Pancreas (tissue), 10 donors: ENCODE results near the gene SURF2. TPM values are rescaled to one million over a fixed set of nuclear protein-coding genes. Genes with fewer than 3 reads are reported as not detected.

ENCODE experiments used
- ATAC-seq, 4 donors: fragments of 200-7000 bp; cut with Tn5 transposase; one replicate each; pipeline versions ENCODE4 v1.8.0 to v1.9.1; 2020; ENCODE audit warnings: mild to moderate bottlenecking in 4 of 4, moderate library complexity in 4 of 4
- DNase-seq, 6 donors: peaks; one replicate each; pipeline ENCODE4 v3.0.0-alpha.2; 2020
- FAIRE-seq: peaks from 2 replicates; lab custom pipeline; 2012; peaks lifted over from hg19 to GRCh38; lab: Jason Lieb, UNC
- H3K27ac ChIP-seq, 4 donors: fragments of 200-600 bp; sonication (generic); 1 replicate in 3 of 4; 2 replicates in 1 of 4; pipeline versions ENCODE4 v1.5.0 to v1.8.0; 2020
- H3K27me3 ChIP-seq, 4 donors: fragments of 200-600 bp; one replicate each; pipeline ENCODE4 v1.8.0; 2021
- H3K36me3 ChIP-seq, 3 donors: fragments of 200-600 bp; sonication (generic) in 1 of 3; one replicate each; pipeline versions ENCODE4 v1.5.0 to v1.8.0; 2020 to 2021
- H3K4me1 ChIP-seq, 3 donors: fragments of 200-600 bp; one replicate each; pipeline ENCODE4 v1.8.0; 2021
- H3K4me3 ChIP-seq, 4 donors: fragments of 200-600 bp; sonication (generic) in 2 of 4; one replicate each; pipeline versions ENCODE4 v1.5.0 to v1.8.0; 2020 to 2021
- H3K9me3 ChIP-seq, 4 donors: fragments of 200-600 bp; one replicate each; pipeline ENCODE4 v1.8.0; 2021
- WGBS, 2 donors: extraction: QIAGEN DNeasy Blood & Tissue Kit; methylation state at CpG; one replicate each; pipeline ENCODE4 v1.1.7; 2013; 5-methylcytosine and 5-hydroxymethylcytosine counted together
- intact Hi-C, 3 donors: fragments of 100-400 bp; cut with DNase I; formaldehyde crosslinking; loops; one replicate each; pipeline versions ENCODE4 v1.11.1 to v1.14.2; 2022
- polyA plus RNA-seq, 2 donors: library from polyadenylated mRNA; stranded (reverse); fragments of 200-250 nt; gene quantifications; one replicate each; pipeline ENCODE4 v1.2.3, GENCODE V29; 2013
- total RNA-seq, 6 donors: library from RNA; stranded (reverse); fragmentation: NEBNext Ultra II Directional in 4 of 6; extraction: Animal tissue kit (Norgen Biotek cat#: 25700) in 4 of 6; gene quantifications; one replicate each; pipeline versions ENCODE4 v1.2.1 to v1.2.4, GENCODE V29; 2021 to 2023
- TF ChIP-seq, protein P1 (sequence below), 4 donors: fragments of 200-600 bp; sonication (generic) in 3 of 4; IDR thresholded peaks; one replicate each; pipeline versions ENCODE4 v1.5.0 to v1.8.0; 2021; ENCODE audit warnings: antibody characterized with exemption in 4 of 4
- donor health status: healthy with polysubstance abuse.
- donor health status: DM: no; HTN: no; CAD: no; lungs with moderate emphysema.
- donor health status: DM: no; HTN: no; CAD: no.
- donor health status: control.
- donor health status: control.
- donor health status: Bipolar disorder and iron deficiency.
- donor health status: DM: yes; HTN: yes; CAD: no.
- donor health status: DM: no; HTN: no; CAD: no.
- donor health status: DM: no; HTN: no; CAD: no.
- donor health status: DM: yes; HTN: yes; CAD: no.

SURF2 gene
- total and polyA plus RNA-seq, 8 donors, result 7.8 to 52.4 (median 13.2) TPM

- FAIRE-seq (no peak), ATAC-seq (no peak), DNase-seq (no peak)
- Histone ChIP-seq H3K4me1 (peaks cover 7 to 17% (median 17%) of the 10 kb centered on the region in 3 donors), H3K9me3 (no peaks in the 10 kb centered on the region), H3K36me3 (peaks cover 2 to 17% (median 3%) of the 10 kb centered on the region in 3 donors), H3K27me3 (no peaks in the 10 kb centered on the region), H3K4me3 (peak overlapping the region in 2 of 4 donors; percentile 85 to 95), H3K27ac (no peak overlapping the region)
- WGBS, 2 donors, result 74 to 82% methylated on average over 14 of the region's 14 CpGs
- intact Hi-C loops, result loop anchor here in 1 of 3 donors (10.0 kb wide), 1 partner anchor 313 kb away; no protein-coding TSS in a partner anchor
- TF ChIP-seq, protein P1, sequence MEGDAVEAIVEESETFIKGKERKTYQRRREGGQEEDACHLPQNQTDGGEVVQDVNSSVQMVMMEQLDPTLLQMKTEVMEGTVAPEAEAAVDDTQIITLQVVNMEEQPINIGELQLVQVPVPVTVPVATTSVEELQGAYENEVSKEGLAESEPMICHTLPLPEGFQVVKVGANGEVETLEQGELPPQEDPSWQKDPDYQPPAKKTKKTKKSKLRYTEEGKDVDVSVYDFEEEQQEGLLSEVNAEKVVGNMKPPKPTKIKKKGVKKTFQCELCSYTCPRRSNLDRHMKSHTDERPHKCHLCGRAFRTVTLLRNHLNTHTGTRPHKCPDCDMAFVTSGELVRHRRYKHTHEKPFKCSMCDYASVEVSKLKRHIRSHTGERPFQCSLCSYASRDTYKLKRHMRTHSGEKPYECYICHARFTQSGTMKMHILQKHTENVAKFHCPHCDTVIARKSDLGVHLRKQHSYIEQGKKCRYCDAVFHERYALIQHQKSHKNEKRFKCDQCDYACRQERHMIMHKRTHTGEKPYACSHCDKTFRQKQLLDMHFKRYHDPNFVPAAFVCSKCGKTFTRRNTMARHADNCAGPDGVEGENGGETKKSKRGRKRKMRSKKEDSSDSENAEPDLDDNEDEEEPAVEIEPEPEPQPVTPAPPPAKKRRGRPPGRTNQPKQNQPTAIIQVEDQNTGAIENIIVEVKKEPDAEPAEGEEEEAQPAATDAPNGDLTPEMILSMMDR (IDR thresholded peaks at IDR 0.05), result no peak
Observed at GRCh38 chr9:133357656-133358055, 1.3 kb downstream of the SURF2 start.

DNA sequence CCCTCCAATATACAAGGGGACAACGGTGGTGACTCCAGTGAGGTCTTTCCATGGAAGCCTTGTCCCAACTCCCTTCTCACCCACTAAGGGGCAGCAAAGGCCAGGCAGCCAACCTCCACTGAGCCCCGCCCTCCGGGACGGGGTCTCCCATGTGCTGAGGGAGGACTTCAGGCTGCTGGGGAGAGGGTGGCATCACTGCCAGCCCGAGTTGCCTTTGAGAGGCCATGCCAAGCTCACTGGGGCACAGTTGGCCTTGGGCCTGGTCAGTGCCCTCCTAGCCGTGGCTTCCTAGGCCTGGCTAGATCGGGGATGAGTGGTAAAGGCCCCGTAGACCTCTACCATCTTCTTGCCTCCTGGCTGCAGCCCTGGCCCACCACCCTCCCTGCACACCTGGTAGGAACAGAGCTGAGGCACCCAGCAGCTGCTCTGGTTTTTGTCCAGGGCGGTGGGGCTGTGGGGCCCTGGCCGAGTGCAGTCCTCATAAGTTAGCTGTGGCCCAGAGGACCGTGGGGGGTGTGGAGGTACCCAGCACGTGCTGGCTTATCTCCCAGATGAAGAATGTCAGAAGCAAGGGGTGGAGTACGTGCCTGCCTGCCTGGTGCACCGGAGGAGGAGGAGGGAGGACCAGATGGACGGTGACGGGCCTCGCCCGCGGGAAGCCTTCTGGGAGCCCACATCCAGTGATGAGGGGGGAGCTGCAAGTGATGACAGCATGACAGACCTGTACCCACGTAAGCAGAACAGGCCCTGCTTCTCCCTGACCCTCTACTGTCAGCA, 3.2 kb downstream of the SURF2 start:
- Histone ChIP-seq H3K4me3 (no peak overlapping the region), H3K4me1 (peaks cover 7 to 17% (median 17%) of the 10 kb centered on the region in 3 donors), H3K9me3 (no peaks in the 10 kb centered on the region), H3K27me3 (no peaks in the 10 kb centered on the region), H3K36me3 (peaks cover 3 to 29% (median 17%) of the 10 kb centered on the region in 3 donors), H3K27ac (no peak overlapping the region)
- 42 to 49% methylated on average over 20 of the region's 20 CpGs for WGBS, 2 donors
- peak in 2 of 6 donors; percentile 42 to 62 for DNase-seq
- FAIRE-seq, result no peak
- intact Hi-C loops, result loop anchor here in 1 of 3 donors (10.0 kb wide), 1 partner anchor 315 kb away; no protein-coding TSS in a partner anchor
- peak in 2 of 4 donors; percentile 14 to 22 for ATAC-seq
- TF ChIP-seq, protein P1 (IDR thresholded peaks at IDR 0.05), result peak in 1 of 4 donors; percentile 10

DNA sequence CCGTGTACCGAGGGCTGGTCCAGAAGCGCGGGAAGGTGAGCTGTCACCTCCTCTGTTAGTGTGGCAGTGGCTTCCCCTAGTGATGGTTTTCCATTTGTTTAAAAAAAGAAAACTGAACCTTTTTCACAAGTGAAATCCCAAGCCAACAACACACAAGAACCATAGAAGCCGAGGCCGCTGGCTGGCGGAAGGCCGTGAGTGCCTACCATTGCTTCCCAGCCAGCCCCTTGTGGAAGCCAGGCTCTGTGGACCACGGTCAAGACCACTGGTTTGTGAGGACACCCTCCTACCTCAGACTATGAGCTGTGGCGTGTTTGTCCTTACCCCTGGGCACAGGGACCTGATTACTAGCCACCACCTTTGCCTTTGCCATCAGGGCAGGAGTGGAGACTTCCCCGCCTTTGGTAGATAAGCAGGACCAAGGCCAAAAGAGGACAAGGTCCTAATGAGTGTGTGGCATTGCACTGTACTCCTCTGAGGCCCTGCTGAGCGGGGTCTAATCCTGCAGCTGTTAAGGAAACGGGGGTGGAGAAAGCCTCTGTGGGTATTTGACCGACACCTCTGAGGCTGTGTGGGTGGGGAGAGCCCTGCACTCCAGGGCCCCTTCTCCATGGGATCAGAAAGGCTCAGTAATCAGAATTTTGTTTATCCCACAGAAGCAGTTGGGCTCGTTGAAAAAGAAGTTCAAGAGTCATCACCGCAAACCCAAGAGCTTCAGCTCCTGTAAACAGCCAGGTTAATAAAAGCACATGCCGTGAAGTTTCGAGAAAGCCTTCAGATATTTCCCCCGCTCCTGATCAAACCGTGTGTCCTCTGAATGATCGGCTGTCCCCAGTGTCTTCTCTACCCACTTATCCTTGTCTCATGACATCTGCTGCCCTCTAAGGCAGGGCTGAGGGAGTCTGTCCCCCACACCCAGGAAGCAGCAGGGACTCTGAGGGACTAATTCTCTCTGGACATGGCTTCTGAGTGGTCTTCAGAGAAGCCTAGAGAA, 4.3 kb downstream of the SURF2 start:
- Histone ChIP-seq H3K27me3 (no peaks in the 10 kb centered on the region), H3K36me3 (peaks cover 3 to 38% (median 26%) of the 10 kb centered on the region in 3 donors), H3K4me3 (no peak overlapping the region), H3K27ac (no peak overlapping the region), H3K4me1 (peaks cover under 1 to 13% (median 10%) of the 10 kb centered on the region in 3 donors), H3K9me3 (no peaks in the 10 kb centered on the region)
- no peak for FAIRE-seq
- peak in 1 of 6 donors; percentile 45 for DNase-seq
- ATAC-seq, result no peak
- intact Hi-C loops, result no loop called here
- 74% methylated on average over 21 of the region's 21 CpGs for WGBS, 2 donors
- TF ChIP-seq, protein P1 (IDR thresholded peaks at IDR 0.05), result no peak

DNA sequence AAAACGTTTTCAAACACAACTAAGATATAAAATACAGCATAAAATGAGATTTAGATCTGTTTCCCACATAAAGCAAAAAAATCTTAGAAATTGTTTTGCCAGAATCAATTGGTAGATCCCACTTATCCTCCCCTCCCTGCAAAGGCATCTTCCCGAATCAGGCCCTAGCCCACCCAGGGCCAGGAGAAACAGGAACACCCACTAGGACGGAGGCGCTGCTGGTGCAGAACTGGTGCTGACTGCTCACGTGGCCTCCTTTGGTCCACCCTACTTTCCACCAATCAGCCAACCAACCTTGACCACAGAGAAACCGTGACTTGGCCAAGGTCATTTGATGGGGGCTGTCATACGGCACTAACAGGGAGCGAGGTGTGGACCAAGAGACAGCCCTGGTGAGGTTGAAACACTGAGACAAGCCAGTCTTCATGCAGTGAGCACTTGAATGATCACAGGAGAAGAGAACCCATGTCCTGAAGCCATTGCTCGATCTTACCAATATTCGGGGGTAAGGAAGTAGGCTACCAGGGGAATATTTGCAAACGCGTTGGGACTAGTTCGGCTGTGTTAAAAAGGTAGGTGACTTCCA, 5.2 kb downstream of the SURF2 start:
- H3K36me3 ChIP-seq, result peaks cover 3 to 47% (median 35%) of the 10 kb centered on the region in 3 donors
- DNase-seq (peak in 1 of 6 donors; percentile 20), FAIRE-seq (no peak), ATAC-seq (no peak)
- H3K27me3 ChIP-seq, result no peaks in the 10 kb centered on the region
- TF ChIP-seq, protein P1 (IDR thresholded peaks at IDR 0.05), result no peak
- no peaks in the 10 kb centered on the region for H3K9me3 ChIP-seq
- H3K4me3 ChIP-seq, result no peak overlapping the region
- peaks cover 0 to 13% (median 9%) of the 10 kb centered on the region in 3 donors for H3K4me1 ChIP-seq
- WGBS, 2 donors, result 58 to 62% methylated on average over 13 of the region's 13 CpGs
- intact Hi-C loops, result no loop called here
- no peak overlapping the region for H3K27ac ChIP-seq
